IPS-18a (cell line): Measurements from ENCODE around the gene MPHOSPH6.
"Not testable (repeated sequence)": the region's sequence is repeated elsewhere in the genome, so short reads cannot be mapped to it uniquely, and the experiment has no call there.

Source experiments
- H3K27ac ChIP-seq: one replicate; pipeline ENCODE4 v1.5.1; 2013; ENCODE audit warnings: low read length
- H3K27me3 ChIP-seq: one replicate; pipeline ENCODE4 v1.6.1; 2013; ENCODE audit warnings: mild to moderate bottlenecking, low read length; ENCODE audit not compliant: control insufficient read depth, insufficient read depth
- H3K36me3 ChIP-seq: one replicate; pipeline ENCODE4 v1.6.1; 2013; ENCODE audit warnings: low read depth, low read length; ENCODE audit not compliant: control insufficient read depth
- H3K4me1 ChIP-seq: one replicate; pipeline ENCODE4 v1.6.1; 2013; ENCODE audit warnings: low read depth, low read length; ENCODE audit not compliant: control insufficient read depth
- H3K4me3 ChIP-seq: one replicate; pipeline ENCODE4 v1.5.1; 2013; ENCODE audit warnings: low read length
- H3K9ac ChIP-seq: one replicate; pipeline ENCODE4 v1.6.1; 2013; ENCODE audit warnings: mild to moderate bottlenecking, low read length, moderate library complexity
- H3K9me3 ChIP-seq: one replicate; pipeline ENCODE4 v1.6.1; 2013; ENCODE audit warnings: low read depth, low read length; ENCODE audit not compliant: control insufficient read depth

MPHOSPH6 gene

DNA sequence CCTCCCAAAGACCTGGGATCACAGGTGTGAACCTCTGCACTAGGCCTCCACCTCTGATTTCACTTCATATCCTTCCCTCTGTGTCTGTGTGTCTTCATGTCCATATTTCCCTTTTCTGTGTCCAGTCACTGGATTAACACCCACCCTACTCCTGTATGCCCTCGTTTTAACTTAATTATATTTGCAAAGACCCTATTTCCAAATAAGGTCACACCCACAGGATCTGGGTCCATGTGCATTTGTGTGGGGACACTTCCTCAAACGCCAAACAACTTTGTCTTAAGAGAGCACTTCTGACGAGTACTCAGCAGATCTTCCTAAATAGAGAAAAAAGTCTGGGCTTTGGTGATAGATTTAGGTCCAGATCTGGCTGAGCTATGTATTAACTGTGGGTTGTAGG, 56.3 kb downstream of the MPHOSPH6 start:
- no peak overlapping the region for H3K4me3 ChIP-seq
- H3K27ac ChIP-seq, result no peak overlapping the region
- no peaks in the 10 kb centered on the region for H3K27me3 ChIP-seq
- H3K9ac ChIP-seq, result no peak overlapping the region
- H3K36me3 ChIP-seq, result no peaks in the 10 kb centered on the region
- H3K9me3 ChIP-seq, result no peaks in the 10 kb centered on the region
- H3K4me1 ChIP-seq, result no peaks in the 10 kb centered on the region

DNA sequence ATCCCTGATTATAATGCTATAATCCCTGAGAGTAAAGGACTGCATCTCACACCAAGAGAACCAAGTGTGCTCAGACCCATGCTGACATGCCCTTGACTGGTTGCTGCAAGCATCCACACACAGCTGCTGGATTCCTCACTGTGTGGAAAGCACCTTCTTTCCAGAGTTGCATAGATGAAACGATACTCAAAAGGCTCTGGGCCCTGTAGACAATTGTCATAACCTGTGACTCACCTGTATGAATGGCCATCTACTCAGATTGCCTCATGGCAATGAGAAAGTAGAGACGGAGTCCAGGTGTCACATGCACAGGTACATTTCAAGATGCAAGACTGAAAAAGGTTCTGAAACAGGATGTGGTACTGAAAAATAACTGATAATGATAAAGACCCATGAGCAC, 58.1 kb downstream of the MPHOSPH6 start:
- H3K9me3 ChIP-seq, result no peaks in the 10 kb centered on the region
- no peak overlapping the region for H3K4me3 ChIP-seq
- no peak overlapping the region for H3K9ac ChIP-seq
- H3K27me3 ChIP-seq, result no peaks in the 10 kb centered on the region
- H3K36me3 ChIP-seq, result no peaks in the 10 kb centered on the region
- H3K27ac ChIP-seq, result no peak overlapping the region
- no peaks in the 10 kb centered on the region for H3K4me1 ChIP-seq

DNA sequence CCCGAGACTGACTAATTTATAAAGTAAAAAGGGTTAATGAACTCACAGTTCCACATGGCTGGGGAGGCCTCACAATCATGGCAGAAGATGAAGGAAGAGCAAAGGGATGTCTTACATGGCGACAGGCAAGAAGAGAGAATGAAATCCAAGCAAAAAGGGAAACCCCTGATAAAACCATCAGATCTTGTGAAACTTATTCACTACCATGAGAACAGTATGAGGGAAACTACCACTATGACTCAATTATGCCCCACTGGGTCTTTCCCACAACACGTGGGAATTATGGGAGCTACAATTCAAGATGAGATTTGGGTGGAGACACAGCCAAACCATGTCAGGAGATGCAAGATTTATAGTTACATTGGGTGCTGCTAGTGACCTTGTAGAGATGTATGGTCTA, 60.8 kb downstream of the MPHOSPH6 start:
- not testable (repeated sequence) for H3K4me1 ChIP-seq, H3K9ac ChIP-seq, H3K27me3 ChIP-seq, H3K36me3 ChIP-seq, H3K9me3 ChIP-seq, H3K27ac ChIP-seq, H3K4me3 ChIP-seq

GRCh38 chr16:82108774-82109173, 61.2 kb downstream of the MPHOSPH6 start:
- Histone ChIP-seq H3K27me3 (no peaks in the 10 kb centered on the region), H3K27ac (no peak overlapping the region), H3K9ac (no peak overlapping the region), H3K36me3 (no peaks in the 10 kb centered on the region), H3K4me1 (no peaks in the 10 kb centered on the region), H3K4me3 (no peak overlapping the region), H3K9me3 (no peaks in the 10 kb centered on the region)

- Histone ChIP-seq H3K9me3 (no peaks in the 10 kb centered on the region), H3K4me3 (no peak overlapping the region), H3K27me3 (no peaks in the 10 kb centered on the region), H3K36me3 (no peaks in the 10 kb centered on the region), H3K27ac (no peak overlapping the region), H3K9ac (no peak overlapping the region), H3K4me1 (no peaks in the 10 kb centered on the region)
These were observed 61.9 kb downstream of the MPHOSPH6 start for GRCh38 chr16:82108100-82108499.

- Histone ChIP-seq H3K36me3 (no peaks in the 10 kb centered on the region), H3K27ac (no peak overlapping the region), H3K9ac (no peak overlapping the region), H3K4me3 (no peak overlapping the region), H3K27me3 (no peaks in the 10 kb centered on the region), H3K9me3 (no peaks in the 10 kb centered on the region), H3K4me1 (no peaks in the 10 kb centered on the region)
These were observed 64.9 kb downstream of the MPHOSPH6 start for GRCh38 chr16:82105107-82105506.
